Lung microvascular endothelial cell (primary cell): ENCODE results near the gene DENND5B. TPM values are rescaled to one million over a fixed set of nuclear protein-coding genes. Genes with fewer than 3 reads are reported as not detected.
"Not testable (repeated sequence)": the region's sequence is repeated elsewhere in the genome, so short reads cannot be mapped to it uniquely, and the experiment has no call there.

ENCODE experiments used
- DNase-seq, 2 donors: peaks; one replicate each; pipeline versions ENCODE4 v3.0.0 to v3.0.0-alpha.2; 2010; ENCODE audit warnings: low read depth in 2 of 2
- total RNA-seq: library from RNA; depleted of rRNA; stranded (reverse); fragments of >200 nt; gene quantifications from 2 replicates; pipeline ENCODE4 v1.2.1, GENCODE V29; 2014

Gene DENND5B
- total RNA-seq, 1 donor from 2014 or later, result 5.8 TPM

DNA sequence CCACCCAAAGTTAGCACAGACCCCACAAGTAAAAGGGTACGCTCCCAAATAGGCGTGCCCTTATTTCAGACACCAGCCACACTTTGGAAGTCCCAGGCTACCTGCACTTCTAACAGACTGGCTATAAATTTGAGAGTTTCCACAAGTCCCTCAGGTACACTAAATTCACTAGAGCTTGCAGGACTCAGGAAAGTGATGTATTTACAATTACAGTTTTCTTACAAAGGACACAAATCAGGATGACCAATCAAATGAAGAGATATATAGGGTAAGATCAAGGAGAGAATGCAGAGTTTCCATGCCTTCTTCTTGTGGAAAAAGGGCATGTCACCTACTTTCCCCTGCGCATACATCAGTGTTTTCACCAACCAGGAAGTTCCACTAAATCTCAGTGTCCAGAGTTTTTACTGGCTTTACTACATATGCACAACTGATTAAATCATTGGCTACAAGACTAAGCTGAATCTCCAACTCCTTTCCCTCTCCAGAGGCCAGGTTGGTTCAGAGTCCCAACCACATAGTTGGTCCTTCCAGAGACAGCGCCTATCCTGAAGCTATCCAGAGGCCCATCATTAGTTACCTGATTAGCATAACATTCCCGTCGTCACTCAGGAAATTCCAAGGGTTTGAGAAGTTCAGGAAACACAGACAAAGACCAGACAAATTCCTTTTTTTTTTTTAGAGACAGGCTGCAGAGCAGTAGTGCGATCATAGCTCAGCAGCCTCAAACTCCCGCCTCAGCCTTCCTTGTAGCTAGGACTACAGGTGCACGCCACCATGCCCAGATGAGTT, 84.2 kb downstream of the DENND5B start:
- peak; percentile 49 to 92 for DNase-seq

DNA sequence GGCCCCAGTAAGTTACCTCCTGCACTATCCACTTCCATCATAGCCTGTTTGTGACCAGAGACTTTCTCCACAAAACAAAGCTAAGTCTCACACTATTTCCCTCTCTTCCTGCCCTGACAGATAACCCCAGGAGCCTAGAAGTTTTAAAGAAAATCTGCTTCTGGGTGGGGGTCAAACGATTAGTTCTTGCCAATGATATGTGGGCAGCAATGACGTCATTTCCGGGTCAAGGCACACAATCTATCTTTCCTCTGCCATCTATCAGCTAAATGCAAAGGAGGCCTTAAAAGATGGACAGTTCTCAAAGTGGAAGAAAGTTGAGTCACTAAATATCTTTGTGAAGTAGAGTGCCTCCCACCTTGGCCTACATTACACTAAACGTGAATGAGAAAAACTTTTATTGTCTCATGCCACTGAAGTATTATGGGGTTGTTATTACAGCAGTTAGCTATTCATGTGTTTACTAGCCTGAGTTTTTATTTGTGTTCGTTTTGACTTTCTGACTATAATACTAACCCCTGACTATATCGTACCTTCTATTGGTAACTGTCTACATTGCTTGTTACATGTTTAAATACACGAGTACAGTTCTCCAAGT, 86.2 kb downstream of the DENND5B start:
- DNase-seq, result no peak

DNA sequence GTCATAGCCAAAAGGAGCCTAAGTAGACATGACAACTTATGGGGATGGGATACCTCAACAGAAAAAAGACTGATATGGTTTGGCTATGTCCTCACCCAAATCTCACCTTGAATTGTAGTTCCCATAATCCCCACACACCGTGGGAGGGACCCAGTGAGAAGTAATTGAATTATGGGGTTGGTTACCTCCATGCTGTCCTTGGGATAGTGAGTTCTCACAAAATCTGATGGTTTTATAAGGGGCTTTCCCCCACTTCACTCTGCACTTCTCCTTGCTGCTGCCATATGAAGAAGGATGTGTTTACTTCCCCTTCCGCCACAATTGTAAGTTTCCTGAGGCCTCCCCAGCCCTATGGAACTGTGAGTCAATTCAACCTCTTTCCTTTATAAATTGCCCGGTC, 89.9 kb downstream of the DENND5B start:
- DNase-seq, result not testable (repeated sequence)

DNA sequence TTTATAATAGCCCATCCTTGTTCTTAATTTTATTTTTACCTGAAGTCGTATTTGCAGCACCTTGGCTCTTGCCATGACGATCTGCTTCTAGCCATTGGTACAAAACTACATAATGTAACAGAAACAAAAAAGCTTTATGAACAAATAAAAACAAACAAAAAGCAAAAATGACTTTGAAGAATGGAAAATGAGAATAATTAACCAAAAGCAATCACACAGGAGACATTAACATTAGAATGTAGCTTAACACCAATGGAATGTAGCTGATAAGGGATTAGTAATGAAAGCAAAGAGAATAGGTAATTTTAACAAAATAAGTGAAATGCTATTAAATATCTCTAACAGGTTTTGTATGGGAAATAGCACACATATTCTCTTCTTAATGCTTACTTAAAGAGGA, 91.4 kb downstream of the DENND5B start:
- DNase-seq, result no peak

DNA sequence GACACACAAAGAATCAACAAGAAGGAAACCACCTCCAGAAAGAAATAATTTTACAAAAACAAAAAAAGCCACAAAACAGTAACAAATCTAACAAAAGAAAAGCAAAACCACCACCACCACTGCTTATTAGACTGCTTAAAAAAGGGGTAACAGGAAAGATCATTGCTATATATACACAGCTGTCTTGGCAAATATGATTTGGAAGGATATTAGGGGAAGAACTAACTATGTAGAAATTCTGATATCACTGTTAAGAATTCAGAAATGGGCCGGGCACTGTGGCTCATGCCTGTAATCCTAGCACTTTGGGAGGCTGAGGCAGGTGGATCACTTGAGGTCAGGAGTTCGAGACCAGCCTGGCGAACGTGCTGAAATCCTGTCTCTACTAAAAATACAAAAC, 92.5 kb downstream of the DENND5B start:
- no peak for DNase-seq

DNA sequence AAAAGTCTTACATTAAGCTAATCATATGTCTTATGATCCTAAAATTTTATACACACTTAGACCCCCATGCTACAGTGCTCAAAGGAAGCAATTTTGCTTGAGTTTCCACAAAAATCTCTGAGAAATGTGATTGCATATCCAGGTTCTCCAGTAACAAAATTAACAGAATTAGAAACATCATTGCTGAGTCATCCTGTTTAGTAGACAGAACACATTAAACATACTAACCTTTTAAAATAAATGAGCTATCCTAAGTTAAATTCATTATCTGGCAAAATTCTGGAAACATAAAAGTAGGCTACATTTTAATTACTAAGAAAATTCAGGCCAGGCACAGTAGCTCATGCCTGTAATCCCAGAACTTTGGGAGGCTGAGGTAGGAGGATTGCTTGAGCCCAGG, 94.7 kb downstream of the DENND5B start:
- no peak for DNase-seq

DNA sequence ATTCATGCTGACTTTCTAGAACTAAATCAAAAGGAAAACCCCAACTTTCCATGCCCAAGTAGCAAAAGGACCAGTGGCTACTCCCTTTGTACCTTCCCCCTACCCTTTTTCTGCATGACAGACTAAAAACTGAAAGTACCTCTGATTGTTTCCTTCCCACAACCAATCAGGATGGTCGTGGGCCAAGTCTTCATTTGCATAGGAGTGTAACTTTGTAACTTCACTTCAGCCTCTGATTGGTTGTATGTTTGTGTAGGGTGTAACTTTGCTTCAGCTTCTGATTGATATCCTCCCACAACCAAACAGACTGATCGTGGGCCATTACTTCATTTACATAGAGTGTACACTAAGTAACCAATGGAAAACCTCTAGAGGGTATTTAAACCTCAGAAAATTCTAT, 96.5 kb downstream of the DENND5B start:
- no peak for DNase-seq

DNA sequence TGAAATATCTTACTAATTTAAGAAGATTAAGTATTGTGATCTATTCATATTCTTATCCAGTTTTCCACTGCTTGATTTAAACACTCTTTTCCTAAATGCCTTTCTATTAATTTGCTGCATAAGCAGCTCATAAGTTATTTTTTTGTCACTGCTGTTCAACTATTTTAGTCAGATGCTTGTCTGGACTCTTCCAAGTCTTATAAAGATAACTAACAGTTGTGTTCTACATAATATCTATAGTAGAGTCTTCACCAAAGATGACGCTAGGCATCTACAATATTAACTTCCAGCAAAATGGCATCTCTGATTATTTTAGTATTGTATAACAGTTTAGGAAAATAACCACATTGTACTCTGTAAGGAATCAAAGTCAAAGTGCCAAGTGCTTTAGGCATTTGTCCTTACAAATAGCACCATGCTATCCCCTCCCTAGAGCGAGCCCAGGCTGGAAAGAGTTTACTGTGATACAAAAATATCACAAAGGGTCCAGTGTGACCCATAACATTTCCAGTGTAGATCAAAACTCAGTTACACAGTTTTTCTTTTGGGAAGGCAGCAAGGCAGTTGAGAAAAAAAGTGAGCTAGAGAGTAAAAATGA, 98.2 kb downstream of the DENND5B start:
- no peak for DNase-seq

DNA sequence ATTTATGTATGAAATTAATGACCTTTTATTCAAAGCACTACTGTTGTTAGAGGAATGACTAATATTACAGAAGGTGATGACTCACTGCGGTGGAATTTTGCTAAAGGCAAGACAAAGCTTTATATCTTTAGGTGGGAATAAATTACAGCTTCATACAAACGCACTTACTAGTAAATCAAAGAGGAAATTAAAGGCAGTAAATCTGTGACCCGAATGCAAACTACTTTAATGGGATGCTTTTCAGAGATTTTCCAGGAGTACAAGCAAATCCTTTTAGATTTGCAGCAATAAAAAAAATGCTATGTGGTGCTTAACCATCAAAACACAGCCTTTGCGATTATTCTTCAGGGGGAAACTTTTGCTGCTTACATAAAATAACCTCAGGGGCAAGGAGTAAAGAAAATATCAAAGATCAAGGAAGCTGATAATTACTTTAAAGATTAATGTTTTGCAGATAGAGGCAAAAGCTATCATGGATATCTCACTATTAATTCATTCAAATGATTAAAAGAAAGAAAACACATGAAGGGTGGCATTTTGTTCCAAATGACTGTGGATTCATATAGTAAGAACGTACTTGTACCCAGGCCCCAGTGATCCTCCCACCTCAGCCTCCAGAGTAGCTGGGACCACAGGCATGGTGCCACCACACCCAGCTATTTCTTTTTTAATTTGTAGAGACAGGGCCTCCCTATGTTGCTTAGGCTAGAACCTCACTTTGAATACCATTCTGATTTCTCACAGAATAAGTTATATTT, 98.9 kb downstream of the DENND5B start:
- DNase-seq, result peak; percentile 54 to 94

DNA sequence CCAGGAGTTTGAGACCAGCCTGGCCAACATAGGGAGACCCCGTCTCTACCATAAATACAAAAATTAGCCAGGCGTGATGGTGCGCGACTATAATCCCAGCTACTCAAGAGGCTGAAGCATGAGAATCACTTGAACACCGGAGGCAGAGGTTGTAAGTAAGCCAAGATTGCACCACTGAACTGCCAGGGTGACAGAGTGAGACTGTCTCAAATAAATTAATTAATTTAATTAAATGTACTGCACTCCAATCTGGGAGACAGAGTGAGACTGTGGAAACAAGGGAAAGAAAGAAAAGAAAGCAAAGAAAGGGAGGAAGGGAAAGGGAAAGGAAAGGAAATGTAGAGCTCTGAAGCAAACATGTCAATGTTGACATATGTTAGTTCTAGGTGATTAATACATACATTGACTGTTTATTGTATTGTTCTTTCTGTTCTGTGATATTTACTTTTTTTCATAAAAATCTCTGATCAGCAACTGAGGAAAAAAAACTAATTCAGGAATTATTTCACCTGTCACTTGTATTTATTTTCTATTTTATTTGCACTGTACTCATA, 99.6 kb downstream of the DENND5B start:
- DNase-seq, result no peak

DNA sequence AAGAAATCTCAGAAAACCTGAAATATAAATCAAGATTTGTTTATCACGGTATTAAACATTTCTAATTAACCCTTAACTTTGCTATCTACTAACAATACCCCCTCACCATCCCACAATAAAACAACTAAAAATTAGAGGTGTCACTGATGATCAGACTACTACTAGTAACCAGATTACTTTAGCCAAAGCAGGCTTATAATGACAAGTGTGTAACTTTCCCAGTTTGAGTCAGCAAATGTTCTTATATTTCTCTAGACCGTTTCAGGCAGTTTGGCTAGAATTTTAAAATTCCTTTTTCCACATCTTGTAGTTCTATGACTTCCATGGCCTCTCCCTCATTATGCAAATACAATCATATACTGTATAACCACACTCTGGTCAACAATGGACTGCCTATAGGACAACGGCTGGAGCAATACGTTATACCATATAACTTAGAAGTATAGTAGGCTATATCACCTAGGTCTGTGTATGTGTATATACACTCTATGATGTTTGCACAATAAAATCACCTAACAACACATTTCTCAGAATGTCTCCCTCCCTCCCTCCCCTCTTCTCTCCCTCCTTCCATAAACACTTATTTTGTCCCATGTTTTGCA, 102.1 kb downstream of the DENND5B start:
- no peak for DNase-seq

DNA sequence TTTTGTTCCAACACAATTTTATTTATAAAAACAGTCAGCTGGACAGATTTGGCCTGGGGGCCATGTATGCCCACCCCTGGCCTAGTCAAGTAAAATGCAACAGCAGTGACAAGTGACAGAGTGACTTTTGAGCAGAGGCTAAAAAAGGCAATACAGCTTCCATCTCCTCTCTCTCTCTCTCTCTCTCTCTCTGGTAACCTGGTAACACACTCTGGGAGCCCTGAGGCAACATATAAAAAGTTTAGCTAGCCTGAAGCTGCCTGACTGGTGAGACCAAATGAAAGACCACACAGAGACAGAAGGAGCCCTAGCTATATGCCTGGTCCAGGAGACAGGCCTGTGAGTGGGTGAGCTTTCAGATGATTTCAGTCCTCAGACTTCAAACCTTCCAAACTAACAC, 105.4 kb downstream of the DENND5B start:
- DNase-seq, result no peak

DNA sequence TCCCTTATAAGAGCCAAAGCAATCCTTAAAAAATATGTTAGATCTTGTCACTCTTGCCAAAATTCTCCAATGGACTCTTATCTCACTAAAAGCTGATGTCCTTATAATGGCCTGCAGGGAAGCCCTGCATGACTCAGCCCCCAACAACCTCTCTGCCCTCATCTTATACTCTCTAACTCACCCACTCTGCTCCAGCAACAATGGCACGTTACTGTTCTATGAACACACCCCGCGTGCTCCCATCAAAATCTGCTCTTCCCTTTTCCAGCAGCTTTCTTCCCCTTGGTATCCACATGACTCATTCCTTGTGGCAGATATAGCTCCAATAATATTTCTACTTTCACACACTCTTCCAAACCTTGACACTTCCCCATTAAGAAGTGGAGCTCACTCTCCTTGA, 108.1 kb downstream of the DENND5B start:
- DNase-seq, result peak in 1 of 2 donors; percentile 48

DNA sequence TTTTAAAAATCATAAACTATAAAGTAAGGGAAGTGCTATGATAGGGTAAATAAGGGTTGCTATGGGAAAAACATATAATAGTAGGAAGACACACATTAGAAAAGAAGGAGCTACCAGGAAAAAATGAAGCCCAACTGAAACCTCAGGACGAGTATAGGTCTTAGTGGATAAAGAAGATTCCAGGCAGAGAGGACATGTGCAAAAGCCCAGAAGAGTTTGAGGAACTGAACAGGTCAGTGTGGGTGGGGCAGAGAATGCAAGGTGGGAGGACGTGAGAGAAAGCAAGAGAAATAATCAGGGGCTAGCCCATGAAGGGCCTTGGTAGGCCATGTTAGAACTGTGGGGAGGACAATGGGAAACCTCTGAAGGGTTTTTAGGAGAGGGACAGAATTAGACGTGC, 109.5 kb downstream of the DENND5B start:
- DNase-seq, result no peak

DNA sequence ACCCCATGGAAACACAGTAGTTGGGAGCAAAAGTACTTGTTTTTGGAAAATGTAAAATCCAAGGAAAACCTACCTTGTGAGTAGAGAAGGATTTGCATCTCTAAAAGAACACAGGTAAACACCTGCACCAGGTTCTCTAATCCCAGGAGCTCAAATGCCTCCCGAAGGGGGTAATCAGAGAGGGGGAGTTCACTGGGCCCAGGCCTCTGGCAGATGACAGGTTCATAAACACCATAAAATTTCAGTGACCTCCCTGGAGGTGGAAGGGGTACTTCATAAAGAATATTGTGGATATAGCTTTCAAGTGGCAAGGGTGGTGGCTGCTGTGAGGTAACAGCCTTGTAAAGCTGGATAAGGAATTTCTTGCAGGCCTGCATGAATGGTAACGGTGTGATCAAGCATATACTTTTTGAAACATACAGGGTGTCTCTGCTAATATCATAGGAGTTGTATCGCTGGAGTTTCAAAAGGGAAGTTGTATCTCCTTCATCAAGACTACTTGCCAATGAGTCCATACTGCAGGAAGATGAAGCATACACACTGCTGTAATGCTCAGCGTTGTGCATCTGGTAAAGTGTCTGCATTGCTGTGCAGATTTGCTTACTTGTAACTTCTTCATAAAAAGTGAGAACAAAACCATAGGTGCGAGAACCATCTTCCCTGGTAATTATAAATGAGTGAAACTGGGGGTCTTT, 111.3 kb downstream of the DENND5B start:
- DNase-seq, result no peak

DNA sequence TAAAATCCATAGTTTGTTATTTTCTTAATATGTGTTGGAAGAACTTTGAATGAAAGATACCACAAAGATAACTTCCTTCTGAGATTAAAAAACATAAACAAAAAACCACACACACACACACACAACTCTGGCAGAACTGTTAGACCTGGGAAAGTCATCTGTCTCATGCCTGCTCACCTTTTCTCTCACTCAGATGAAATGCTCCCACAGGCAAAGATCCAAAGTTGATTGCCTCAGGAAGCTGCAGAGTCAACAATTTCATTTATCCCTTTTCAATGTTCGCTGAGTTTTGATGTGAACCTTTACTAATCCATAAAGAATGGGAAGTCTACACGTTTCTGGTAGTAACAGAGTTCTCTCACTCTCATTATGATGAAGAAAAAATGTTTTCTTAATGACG, 112.0 kb downstream of the DENND5B start:
- DNase-seq, result no peak

DNA sequence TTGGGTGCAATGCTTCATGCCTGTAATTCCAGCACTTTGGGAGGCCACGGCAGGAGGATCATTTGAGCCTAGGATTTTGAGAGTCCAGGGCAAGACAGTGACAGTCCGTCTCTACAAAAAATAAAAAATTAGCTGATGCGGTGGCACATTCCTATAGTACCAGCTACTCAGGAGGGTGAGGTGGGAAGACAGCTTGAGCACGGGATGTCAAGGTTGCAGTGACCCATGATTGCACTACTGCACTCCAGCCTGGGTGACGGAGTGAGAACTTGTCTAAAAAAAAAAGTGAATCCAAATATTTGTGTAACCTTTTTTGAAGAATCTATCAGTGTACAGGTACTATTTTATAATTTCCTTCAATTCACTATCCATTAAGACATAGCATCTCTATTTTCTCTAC, 112.5 kb downstream of the DENND5B start:
- no peak for DNase-seq

DNA sequence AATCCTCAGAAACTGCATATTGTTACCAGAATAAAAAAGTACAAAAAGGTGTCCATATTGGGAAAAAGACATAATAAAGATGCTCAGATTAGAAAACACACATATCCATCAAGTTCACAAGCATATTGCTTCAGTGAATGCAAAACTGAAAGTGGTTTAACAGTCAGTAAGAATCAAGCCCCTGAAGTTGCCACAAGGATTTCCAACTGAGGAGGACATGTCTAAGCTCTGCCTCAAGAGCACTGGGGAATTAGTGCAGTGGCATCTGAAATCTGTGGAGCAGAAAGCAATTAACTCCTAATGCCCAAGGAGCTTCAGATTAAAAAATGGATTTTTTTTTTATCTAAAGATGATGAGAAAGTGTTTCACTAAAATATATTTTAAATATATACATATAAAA, 113.2 kb downstream of the DENND5B start:
- DNase-seq, result peak in 1 of 2 donors; percentile 14

DNA sequence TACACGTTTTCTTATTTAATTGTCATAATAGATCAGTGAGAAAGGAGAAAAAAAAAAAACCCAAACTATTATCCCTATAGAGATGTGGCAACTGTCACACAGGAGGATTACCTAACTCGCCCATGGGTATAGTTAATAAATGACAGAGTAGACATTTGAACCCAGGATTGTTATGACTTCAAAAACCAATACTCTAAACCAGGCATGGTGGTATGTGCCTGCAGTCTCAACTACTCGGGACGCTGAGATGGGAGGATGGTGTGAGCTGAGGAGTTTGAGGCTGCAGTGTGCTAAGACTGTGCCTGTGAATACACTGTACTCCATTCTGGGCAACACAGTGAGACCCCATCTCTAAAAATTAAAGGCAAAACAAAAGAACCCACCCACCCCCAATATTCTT, 114.5 kb downstream of the DENND5B start:
- no peak for DNase-seq

DNA sequence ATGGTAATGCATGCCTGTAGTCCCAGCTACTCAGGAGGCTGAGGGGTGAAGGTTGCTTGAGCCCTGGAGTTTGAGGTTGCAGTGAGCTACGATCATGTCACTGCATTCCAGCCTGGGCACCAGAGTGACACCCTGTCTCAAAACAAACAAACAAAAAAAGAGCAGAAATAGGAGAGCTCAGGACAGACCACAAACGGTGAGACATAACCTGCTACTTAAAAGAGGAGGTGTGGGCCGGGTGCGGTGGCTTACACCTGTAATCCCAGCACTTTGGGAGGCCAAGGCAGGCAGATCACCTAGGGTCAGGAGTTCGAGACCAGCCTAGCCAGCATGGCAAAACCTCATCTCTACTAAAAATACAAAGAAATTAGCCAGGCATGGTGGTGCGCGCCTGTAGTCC, 115.3 kb downstream of the DENND5B start:
- not testable (repeated sequence) for DNase-seq

DNA sequence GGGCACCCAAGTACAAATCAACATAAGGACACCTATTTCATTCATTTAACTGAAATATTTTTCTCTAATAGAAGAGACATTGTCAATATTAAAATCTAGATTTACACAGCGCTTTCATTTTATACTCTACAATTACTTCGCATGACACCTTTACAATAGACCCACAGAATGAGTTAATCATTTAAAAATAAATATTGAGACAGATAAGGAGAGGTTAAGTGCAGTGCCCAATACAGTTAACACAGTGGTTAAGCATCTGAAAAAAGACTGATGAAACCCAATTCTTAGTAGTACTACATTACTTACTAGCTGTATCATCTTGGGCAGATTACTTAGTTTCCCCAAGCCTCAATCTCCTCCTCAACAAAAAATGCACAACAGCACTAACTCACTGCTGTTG, 116.2 kb downstream of the DENND5B start:
- no peak for DNase-seq
